Endometrium (tissue), 2 donors: ENCODE measurements around the gene TANGO6.

ENCODE experiments used
- FAIRE-seq: peaks from 2 replicates; lab custom pipeline; 2012; peaks lifted over from hg19 to GRCh38; lab: Jason Lieb, UNC
- donor health status: control.
- donor health status: control.

Gene TANGO6

DNA sequence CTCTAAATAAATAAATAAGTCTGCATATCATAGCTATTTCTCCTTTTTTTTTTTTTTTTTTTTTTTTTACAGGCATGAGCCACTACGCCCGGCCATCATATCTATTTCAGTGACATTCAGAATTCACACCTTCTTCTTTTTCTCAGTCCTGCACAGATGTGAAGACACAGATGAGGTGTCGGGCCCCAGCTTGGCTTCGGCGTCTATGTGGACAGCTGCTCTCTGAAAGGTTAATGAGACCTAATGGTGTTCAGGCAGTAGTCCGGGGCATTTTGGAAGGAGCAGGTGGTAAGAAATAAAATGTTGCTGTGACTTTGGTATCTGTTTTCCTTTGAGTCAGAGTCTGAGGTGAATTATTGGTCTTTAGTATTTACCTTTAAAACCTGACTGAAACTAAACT lies 23.6 kb downstream of the TANGO6 start:
- FAIRE-seq = no peak

DNA sequence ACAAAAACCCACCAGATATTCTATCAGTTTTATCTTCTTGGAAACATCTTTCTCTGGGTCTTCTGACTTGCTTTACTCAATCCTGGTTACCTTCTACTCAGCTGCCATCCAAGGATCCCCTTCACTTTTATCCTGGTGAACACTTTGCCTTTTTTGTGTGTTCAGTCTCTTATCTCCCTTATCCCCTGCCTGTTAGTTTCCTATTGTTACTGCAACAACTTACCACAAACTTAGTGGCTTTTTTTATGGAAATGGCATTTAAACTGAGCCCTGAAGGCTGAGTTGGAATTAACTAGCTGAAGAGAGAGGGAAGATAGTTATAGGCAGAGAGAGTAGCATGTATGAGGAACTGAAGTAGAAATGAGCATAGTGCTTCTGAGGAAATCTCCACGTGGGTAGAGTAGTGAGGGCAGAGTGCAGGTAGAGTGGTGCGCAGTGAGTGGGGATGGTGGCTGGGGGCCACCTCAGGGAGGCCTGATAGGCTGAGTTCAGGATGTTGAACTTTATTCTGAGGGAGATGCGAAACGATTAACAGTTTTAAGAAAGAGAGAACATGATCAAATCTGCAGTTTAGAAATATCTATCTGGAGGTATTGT lies 26.3 kb downstream of the TANGO6 start:
- FAIRE-seq = no peak

DNA sequence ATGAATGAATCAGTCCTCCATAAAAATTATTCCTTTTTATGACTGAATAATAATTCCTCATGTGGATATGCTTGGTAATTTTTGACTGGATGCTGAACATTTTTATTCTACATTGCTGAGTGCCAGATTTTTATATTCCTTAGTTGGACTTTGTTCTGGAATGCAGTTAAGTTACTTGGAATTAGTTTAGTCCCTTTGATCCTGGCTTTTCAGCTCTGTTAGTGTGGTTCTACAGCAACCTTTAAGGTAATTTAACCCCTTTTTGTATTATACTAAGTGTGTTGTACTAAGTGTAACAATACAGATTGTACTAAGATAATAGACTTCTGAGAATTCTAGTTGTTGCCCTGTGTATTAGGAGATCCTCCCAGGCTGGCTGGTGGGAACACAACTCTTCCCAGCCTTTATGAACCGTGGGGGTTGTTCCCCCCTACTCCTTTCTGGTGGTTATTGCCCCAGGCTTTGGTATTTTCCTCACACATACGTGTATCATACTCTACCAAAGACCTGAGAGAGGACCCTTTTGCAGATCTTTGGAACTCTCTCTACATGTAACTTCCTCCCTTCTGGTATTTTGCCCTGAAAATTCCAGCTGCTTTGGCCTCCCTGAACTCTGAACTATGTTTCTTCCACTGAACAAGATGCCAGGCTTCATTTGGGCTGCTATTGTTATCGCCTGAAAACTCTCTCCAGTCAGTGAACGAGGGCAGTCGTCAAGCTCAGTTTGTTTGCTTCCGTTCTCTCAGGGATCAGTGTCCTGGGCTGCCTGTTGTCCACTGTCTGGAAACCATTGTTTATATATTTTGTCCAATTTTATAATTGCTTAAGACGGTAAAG lies 30.5 kb downstream of the TANGO6 start:
- no peak for FAIRE-seq

DNA sequence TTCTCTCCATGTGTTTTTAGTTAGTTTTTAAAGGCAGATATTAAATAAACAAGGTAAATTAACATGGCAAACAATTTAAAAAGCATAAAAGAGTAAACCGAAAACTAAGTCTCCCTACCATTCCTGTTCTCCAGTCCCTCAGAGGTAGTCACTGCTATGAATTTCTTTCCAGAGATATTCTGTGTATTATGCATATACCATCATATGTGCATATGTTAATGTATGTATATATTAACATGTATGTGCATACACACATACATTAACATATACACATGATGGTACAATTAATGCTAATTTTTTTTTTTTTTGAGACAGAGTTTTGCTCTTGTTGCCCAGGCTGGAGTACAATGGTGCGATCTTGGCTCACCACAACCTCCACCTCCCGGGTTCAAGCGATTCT lies 32.5 kb downstream of the TANGO6 start:
- no peak for FAIRE-seq

DNA sequence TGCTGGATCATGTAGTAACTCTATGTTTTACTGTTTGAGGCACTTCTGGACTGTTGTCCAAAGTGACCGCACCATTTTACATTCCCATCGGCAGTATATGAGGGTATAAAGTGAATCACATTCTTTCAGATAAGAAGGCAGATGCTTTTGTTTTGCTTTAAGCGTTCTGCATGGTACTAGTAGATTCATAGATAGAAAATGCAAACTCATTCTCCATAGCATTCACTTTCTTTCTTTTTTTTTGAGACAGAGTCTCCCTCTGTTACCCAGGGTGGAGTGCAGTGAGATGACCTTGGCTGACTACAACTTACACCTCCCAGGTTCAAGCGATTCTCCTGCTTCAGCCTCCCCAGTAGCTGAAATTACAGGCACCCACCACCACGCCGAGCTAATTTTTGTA lies 40.4 kb downstream of the TANGO6 start:
- FAIRE-seq = no peak

DNA sequence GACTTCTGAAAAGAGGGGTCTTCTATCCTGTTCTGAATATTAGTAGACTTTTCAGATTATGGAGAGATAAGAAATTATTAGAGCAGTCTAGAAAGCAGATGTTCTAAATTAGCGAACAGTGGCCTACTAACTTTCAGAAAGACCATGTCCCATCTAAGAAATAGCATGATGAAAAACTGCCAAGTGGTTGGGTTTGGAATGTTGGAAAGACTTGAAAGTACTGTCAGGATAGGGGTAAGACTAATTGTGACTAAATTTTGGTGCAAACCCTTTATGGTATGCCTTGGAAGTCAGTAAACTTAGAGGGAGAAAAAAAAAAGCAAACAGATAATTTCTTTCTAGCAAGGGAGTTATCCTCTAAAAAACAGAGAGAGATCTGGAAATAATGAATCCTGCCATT lies 41.1 kb downstream of the TANGO6 start:
- peak; percentile 76 for FAIRE-seq

DNA sequence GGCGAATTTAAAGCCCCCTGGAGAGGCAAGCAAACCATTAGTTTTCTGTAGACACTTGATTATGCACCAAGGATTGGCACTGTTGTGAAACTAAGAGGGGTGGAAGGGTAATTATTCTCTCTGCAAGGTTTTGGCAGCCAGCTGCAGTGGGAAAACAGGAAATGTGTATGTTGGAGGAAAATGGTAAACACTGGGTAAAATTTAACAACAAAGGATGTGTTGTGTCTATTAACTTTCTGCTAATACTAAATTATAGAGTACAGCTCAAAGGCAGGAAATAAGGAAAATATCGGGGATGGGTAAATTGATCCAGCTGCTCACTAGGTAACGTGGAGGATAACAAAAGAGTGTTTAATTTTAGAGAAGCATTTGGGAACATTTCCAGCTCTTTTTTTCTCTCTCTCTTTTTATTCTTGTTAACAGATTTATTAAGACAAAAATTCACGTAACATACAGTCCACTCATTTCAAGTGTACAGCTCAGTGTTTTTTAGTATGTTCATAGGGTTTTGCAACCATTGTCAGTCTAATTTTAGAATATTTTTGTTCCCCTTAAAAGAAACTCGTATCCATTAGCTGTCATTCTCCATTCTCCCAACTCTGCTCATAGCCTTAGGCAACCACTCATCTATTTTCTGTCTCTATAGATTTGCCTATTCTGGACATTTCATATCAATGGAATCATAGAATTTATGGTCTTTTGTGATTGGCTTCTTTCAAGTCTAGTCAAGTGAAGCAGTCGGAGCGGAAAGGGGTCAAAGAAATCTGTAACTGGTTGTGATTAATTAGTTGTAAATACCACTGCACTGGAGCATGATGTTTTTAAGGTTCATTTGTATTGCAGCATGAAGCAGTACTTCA lies 41.8 kb downstream of the TANGO6 start:
- no peak for FAIRE-seq

DNA sequence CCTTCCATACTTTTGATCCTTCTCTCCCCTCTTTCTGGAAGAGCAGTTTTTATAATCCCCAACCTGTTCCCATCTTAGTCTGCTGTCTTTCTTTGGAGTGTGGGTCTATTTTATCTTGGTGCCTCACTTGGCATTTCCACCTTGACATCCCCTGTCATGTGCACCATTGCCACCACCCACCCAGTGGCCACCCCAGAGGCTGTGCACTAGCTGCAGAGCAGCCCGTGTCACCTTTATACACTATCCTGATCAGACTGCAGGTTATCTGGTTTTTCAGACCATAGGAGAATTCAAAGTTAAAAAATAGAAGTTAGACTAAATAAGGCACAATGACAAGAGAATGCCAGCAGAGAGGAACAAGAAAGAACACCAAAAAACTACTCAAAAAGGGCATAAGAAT lies 43.8 kb downstream of the TANGO6 start:
- no peak for FAIRE-seq

DNA sequence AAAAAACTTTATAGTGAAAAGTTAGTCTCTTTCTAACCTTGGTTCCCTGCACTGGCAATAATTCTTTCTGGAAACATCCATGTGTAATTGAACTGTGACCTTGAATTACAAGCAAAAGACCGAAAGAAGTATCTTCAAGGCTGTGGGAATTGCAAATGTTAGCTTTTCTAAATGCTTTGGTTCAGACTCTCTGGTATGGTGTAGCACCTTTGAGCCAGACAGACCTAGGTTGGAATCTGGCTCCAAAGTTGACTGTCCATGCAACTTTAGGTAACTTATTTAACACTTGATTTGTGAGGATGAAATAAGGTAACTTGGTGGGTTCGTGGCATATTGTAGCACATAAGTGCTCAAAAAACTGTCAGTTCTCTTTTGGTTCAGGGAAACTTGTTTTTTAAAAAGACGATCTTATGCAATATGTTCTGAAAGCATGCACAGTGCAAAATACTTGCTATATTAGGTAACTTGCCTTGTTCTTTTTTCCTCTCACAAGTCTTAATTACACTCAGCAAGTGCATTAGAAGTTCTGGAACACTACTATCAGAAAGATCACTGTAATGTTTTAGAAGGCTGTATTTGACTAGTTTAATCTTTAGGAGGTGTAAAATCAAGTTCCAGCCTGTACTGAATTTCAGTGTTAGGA lies 46.3 kb downstream of the TANGO6 start:
- no peak for FAIRE-seq

DNA sequence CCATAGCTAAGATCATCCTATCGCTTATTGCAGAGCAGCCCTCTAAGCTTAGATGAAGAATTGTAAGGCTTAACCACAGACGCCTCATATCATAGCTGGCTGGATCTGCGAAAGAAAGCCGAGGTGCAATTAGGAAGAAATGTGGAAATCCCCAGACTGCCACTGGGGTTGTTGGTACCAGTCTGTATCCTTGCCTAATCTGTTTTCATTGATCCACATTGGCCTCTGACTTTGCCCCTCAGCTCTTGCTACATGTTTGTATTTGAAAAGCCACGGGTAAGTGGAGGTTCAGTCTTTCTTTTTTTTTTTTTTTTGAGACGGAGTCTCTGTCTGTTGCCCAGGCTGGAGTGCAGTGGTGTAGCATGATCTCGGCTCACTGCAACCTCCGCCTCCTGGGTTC lies 48.9 kb downstream of the TANGO6 start:
- no peak for FAIRE-seq

DNA sequence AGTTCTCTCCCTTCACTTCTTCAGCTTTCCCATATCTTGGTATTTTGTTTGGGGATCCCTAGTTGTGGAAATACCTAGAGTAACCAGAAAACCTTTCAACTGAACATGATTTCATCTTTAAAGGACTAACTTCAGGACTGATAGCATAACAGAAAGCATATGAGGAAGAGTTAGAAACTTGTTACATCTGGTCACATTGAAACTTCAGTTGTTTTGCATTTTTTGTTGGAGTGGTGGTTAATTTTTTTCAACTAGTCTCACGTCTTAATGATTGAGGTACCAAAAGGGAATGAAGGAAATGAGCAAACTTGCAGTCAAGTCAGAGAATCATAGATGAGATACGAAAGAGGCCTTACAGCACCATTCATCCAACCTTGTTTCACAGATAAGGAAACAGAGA lies 49.6 kb downstream of the TANGO6 start:
- FAIRE-seq = no peak

DNA sequence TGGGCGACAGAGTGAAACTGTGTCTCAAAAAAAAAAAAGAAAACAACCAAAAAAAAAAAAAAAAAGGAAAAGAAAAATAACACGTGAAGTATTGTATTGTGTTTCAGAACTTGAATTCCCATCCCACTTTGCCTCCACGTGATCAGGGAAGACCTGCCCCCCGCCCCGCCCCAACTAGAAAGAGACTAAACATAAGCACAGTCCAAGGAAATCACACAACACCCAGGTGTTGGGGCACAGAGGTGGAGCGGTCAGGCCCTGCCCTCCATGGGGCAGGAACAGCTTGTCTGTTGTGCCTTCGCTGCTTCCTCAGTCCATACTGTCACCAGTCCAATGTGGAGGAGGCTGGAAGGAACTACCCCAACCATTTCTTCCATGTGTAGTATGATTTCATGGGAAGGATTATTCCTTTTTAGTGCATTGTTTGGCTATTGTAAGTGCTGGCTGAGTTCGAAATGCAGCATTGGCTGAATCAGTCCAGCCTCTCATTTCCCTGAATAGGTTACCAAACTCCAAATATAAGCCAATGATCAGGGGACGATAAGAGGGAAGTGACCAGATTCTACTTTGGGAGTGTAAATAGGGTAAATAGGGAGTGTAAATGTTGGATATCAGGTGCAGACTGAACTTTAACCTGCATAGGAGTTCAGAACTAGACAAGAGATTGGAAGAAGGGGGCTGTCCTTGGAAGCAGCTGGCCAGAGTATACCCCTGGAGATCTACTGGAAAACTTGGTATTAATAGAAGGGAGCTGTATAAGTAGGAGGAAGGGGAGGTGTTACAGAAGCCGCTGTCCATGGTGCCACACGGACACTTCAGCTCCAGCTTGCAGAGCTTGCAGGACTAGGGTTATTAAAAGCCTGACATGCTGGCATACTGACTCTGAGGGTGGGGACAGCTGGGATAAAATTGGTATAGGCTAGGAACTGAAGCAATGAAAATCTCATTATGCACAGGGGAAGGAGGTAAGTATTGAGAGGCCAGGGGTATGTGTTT lies 50.7 kb downstream of the TANGO6 start:
- FAIRE-seq = no peak

DNA sequence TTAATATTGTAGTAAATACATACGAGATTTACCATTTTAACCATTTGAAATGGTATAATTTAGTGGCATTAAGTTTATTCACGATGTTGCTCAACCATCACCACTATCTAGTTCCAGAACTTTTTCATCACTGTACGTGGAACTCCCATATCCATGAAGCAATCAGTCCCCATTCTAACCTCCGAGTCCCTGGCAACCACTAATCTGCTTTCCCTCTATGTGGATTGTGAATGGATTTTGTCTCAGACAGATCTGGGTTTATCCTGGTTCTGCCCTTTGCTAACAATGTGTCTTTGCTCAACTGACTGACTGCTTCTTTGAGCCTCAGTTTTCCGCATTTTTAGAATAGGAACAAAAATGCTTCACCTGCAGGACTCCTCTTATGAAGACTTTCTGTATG lies 51.4 kb downstream of the TANGO6 start:
- FAIRE-seq = no peak

DNA sequence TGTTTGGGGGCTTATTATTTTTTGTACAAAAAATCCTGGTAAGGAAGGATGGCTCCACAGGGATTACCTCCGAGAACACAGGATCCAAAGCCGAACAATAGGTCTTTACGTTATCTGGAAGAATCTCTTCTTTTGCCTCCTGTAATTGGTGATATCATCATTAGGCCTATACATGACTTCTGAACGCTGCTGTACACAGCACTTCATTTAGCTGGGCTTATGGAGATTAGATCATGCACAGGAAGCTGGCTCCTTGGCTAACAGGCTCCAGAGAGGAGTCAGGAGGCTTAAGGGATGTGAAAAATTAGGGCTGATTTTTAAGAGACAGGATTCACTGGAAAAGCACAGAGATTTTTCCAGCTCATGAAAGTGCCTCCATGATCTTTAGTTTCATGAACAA lies 54.7 kb downstream of the TANGO6 start:
- FAIRE-seq = no peak

DNA sequence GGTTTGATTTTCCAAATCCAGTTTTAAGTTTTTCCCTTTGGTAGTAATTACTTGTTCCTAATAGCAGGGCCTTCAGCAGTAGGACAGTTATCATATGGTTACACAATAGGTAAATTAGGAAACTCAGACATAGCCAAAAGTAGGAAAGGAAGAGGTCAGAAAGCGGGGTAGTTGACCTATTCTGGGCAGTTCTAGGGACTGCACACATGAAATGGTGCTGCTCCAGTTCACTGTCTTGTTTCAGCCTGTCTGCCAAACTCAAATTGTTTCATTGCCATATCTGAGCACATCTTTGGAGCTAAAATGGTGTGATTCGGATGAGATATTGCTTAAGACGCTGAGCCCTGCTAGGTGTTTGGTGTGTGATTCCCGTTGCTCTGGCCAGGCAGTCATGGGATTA lies 56.7 kb downstream of the TANGO6 start:
- FAIRE-seq = no peak

DNA sequence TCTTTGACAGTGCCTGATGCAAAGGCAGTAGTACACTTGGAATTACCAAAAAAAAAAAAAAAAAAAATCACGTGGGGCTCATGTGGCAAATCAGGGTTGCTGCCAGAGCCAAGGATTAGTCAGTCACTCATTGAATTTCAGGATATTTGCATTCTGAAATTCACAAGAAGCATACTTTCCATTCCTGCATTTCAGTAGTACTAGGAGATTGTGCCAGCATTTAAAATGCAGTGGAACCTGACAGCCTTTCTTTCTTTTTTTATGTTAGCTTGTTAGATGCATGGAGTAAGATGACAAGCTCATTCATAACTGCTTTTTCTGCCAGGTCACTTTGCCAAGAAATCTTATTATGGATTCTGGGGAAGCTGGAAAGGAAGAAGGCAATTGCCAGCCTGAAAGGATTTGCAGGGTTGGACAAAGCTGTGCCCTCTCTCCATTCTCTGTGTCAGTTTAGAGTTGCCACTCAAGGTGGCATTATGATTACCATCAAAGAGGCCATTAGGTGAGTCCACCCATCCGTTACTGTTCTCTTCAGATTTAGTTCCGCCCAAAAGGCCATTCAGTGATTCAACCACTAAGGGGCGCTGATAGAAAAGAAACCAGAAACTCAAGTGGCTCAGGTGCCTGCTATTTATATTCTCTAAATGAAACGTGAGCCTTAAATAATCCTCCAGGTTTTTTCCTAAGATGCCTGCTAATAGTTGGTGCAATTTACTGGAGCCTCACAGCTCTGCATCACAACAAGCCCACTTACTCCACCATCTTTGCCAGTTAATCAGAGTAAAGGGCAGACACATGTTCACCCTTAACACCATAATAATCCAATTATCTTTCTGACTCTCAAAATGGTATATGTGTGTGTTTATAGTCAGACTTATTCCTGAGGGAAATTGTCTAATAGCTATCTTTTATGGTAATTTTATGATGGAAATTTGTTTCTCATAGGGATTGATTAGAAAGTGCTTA lies 59.0 kb downstream of the TANGO6 start:
- no peak for FAIRE-seq

DNA sequence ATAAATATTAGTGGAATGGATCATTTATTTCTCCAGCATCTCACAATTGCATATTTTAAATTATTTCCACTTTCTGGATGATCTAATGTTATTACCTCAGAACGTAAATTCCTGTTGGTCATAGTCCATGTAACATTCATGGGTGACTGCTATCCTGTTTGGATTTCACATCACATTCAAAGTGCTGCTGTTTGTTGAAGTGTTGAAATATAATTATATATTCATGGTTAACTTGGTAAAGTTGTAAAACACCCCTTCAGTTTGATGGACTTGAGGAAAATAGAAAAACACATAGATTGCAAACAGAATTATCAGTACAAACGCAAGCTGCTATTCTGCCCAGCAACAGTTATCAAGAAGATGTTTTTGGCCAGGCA lies 59.6 kb downstream of the TANGO6 start:
- FAIRE-seq = no peak

DNA sequence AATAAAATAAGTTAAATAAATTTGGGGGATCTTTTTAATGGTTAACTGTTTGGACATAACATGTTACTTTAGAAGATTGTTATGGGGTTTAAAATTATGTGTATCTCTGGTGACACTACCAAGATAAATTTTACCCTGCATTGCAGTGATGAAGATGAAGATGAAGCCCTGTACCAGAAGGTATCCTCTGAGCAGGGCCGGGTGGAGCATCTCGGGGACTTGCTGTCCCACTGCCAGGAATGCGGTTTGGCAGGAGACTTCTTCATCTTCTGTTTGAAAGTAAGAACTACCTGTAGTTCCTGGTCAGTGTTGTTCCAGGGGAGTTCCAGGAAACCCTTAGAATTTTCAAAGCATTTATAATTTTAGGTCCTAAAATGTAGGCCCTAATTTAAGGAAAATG lies 64.0 kb downstream of the TANGO6 start:
- no peak for FAIRE-seq

DNA sequence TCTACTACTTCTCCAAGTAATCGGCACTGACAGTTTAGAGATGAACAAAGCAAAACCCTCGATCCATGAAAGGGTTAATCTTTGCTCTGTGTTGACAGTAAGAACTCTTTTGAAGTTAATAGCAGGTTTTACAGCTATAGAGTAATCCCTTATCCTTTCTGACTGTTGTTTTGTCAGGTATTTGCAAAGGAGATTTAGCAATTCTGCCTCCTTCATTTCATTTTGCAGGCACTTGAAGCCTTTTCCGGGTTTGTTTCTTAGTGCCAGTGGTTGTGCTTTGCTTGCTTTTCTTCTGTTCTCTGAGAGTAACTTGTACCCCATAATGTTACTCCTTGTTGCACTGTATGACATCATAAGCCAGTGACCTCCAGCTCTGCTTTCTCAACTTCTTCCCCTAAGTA lies 64.5 kb downstream of the TANGO6 start:
- FAIRE-seq = no peak

DNA sequence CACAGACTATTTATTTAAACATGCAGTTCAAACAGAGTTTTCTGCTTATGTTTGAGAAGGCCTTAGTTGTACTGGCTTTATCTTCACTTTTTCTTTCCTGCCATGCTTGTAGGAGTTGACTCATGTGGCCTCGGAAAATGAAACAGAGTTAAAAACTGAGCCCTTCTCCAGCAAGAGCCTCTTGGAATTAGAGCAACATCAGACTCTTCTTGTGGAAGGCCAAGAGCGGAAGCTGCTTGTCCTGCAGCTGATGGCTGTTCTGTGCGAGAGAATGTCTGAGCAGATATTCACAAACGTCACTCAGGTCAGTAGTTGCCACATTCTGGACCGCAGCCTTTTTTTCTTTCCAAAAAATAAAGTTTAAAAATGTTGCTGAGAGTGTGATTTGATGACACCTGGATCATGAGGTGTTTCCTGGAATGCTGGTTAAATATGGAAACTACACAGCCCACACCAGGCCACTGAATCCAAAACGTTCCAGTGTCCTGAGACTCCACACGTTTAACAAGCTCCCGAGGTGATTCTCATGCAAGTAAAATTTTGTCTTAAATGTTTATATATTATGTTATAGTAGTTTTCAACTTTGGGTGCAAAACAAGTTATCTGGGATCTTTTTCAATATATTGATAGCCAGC lies 65.9 kb downstream of the TANGO6 start:
- FAIRE-seq = no peak
